ENCODE measurements around the gene POLD3.

POLD3 gene

DNA sequence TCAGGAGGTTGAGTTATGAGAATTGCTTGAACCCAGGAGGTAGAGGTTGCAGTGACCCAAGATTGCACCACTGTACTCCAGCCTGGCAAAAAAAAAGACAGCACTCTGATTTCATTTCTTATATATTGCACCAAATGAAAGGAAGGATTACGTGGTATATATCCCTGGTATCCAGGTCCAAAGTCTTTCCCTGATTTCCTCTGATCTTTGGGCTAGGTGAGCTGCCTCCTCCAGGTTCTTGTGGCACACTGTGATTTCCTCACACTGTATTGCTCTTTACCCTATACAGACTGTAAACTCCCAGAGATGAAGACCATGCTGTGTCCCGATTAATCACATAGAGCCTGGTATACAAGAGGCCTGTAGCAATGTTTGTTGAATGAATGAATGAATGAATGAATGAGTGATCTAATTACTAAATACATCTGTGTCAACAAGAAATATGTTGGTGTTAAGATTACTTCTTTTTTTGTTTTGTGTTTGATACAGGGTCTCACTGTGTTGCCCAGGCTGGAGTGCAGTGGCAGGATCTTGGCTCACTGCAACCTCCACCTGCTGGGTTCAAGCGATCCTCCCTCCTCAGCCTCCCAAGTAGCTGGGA is 9.3 kb upstream of the POLD3 start:
- DNase-seq: no peak

GRCh38 chr11:74590492-74590891 is 1.9 kb upstream of the POLD3 start:
- DNase-seq: peak; percentile 36

DNA sequence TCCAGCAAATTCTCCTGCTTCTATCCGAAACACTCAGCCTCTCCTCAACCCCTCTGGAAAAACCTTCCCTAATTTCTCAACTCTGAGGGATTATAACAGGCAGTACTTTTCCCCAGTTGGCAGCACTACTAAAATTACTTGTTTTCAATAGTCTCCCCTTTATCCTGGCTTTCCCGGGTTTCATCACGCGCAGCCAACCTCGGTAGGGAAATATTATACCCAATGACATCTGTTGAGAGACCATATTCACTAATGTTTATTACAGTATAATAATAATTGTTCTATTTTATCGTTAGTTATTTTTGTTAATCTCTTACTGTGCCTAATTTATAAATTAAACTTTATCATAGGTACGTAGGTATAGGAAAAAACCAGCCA is 330 bp upstream of the POLD3 start:
- DNase-seq: no peak

GRCh38 chr11:74593463-74593862 is 1.1 kb downstream of the POLD3 start:
- no peak for DNase-seq

- DNase-seq: no peak
Observed at GRCh38 chr11:74602637-74603556, 10.5 kb downstream of the POLD3 start.

- no peak for DNase-seq
Observed at GRCh38 chr11:74603845-74604244, 11.5 kb downstream of the POLD3 start.

DNA sequence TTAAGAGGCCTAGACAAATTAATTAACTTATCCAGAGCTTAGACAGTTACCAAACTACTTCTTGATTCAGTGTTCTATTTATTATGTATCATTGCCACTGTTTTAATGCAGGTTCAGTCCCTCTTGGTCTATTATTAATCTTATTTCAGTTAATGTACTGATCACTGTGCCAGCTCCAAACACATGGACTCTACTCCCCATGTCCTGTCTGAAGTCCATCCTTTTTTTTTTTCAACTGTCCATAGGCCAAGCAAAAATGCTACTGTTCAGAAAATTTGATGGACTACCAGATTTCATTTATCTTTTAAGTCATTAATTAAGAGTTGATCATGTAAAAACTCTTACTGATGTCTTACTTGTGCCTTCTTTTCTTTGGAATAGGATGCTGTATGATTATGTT is 11.9 kb downstream of the POLD3 start:
- DNase-seq: no peak

- no peak for DNase-seq
Observed at GRCh38 chr11:74605403-74605802, 13.0 kb downstream of the POLD3 start.

- DNase-seq: no peak
Observed at GRCh38 chr11:74608431-74608830, 16.0 kb downstream of the POLD3 start.

- DNase-seq: peak; percentile 69
Observed at GRCh38 chr11:74611369-74611861, 19.0 kb downstream of the POLD3 start.

DNA sequence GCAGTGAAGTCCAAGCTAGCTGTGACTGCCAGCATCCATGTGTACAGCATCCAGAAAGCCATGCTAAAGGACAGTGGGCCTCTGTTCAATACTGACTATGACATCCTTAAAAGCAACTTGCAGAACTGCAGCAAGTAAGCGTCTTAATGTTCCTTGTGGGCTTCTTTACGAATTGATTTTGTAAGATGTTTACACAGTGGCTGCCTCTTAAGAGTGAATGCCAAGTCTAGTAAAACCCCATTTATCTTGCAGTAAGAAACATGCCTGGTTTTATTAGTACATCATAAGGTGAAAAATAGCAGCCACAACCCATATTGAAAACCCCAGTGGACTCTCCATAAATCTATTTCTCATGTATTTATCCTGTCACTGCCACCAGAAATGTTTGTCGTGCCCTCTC is 20.5 kb downstream of the POLD3 start:
- no peak for DNase-seq

GRCh38 chr11:74615311-74615710 is 22.9 kb downstream of the POLD3 start:
- DNase-seq: peak; percentile 49

DNA sequence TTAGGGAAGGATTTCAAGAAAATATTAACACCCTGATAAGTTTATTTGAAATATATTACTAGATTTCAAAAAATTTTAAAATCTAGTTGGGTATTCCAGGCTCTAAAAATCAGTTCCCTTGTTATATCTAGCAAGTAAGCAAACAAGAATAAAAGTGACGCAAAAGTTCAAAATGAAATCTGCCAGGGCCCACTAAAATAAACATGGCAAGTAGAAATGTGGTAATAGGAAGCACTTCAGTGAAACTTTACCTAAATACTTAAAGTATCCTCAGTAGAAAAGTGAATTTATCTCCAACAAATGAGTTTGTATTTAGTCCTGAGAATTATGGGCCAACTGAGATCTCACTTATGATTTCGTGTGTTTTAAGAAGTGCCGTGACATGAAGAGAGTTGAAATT is 23.6 kb downstream of the POLD3 start:
- DNase-seq: no peak

DNA sequence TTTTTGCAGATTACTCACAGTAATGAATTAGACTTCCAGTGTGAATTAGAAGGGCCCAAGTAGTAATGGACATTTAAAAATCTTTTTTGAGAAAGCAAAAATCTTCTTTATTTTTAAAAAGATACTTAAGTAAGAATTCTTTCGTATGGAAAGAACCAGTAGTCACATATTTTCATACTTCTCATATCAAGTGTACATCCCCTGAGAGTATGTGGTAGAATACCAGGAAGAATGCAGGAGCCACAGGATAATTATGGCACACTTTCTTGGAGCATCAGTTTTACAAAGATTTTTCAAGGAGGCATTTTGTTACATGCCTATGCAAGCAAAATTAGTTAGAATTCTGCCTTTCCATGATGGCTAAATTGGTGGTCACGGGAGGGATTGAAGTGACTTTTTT is 28.1 kb downstream of the POLD3 start:
- DNase-seq: no peak

- no peak for DNase-seq
Observed at GRCh38 chr11:74626130-74626529, 33.7 kb downstream of the POLD3 start.

- no peak for DNase-seq
Observed at GRCh38 chr11:74626604-74627003, 34.2 kb downstream of the POLD3 start.

GRCh38 chr11:74627381-74627780 is 35.0 kb downstream of the POLD3 start:
- DNase-seq: no peak

GRCh38 chr11:74630043-74630442 is 37.7 kb downstream of the POLD3 start:
- DNase-seq: no peak

- DNase-seq: peak; percentile 5
Observed at GRCh38 chr11:74633406-74634393, 41.3 kb downstream of the POLD3 start.

DNA sequence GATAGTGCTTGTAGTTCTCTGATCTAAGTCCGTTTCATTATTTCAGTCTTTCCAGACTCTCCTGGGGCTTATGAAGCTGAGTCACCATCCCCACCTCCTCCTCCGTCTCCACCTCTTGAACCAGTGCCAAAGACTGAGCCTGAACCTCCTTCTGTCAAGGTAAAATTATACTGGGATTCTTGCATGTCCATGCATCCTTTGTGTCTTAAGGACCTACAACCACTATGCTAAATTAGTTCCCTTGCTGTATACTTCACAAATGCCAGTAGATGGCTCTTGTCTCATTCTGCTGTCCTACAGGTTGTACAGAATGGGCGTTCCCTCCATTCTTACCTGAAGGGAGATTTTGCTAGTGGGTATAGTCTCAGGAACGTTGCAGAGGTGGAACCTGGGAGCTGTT is 42.2 kb downstream of the POLD3 start:
- DNase-seq: peak; percentile 10

DNA sequence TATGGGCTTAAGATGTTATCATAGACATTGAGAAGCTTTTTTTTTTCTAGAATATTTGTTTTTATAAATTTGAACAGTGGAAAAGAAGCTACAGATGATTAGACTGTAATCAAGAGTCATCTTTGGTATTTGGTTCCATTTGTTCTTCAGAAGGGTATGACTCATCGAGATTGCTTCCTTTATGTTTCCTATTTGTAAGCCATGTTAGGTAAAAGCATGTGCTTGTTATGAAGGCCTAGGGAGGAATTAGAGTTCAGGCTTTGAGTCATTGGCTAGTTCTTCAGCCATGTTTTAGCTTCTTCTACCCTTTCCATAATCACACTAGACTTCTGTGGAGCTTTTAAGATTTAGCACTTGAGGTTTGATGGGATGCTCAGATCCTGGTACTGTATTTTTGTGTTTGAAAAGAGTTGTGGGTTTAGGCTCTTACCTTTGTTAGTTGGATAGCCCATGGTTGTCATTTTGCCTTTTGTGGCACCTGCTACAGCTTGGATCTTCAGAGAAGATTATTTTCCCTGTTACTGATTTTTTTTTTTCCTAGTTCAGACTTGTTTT is 44.3 kb downstream of the POLD3 start:
- DNase-seq: peak; percentile 27

DNA sequence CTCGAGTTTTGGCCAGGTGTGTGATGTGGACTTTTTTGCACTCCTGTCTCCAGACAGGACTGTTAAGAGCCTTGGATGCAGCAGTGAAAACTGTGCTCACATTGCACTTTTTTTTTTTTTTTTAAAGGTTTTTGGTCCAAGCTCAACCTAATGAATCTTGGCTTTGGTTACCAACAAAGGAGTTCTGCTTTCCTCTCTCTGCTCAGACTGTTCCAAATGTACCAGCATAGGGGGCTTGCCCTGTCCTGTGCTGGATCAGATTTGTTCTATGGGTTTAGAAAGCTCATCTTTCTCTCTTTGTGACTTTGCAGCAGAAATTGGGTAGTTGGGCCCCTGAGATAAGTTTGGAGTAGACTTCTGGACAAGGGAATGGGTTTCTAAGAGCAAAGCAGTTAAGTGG is 45.3 kb downstream of the POLD3 start:
- DNase-seq: no peak

DNA sequence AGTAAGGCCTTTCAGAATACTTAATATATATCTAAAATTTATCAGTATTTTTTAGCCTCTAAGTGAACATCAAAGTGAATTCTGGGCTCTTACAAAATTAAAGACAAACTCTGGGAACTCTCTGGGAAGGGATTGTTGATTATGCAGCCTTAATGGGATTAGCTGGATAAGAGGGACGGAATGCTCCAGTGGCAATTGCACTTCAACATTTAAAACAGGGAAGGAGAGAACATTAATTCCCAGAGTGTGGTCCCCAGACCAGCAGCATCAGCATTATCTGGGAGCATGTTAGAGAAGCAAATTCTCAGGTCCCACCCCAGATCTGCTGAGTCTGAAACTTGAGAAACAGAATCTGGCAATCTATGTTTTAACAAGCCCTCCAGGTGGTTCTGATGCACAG is 46.5 kb downstream of the POLD3 start:
- no peak for DNase-seq

All from hematopoietic multipotent progenitor cell treated with erythropoietin and hydrocortisone succinate and interleukin-3 and kit ligand, for 4 days (in vitro differentiated cells).